Measurements from ENCODE around the gene DOCK9.
A peak's percentile ranks its signal among the peaks of the same experiment; 100 is the strongest.
"Not testable (repeated sequence)": the region's sequence is repeated elsewhere in the genome, so short reads cannot be mapped to it uniquely, and the experiment has no call there.

The DOCK9 gene

GRCh38 chr13:98919566-98919965 is 58.3 kb downstream of the DOCK9 start:
- DNase-seq (ENCODE audit: insufficient read length, low spot score) = no peak
- FAIRE-seq = no peak

GRCh38 chr13:98918771-98919170 is 59.1 kb downstream of the DOCK9 start:
- no peak for FAIRE-seq
- DNase-seq (ENCODE audit: insufficient read length, low spot score) = no peak

GRCh38 chr13:98917116-98917515 is 60.7 kb downstream of the DOCK9 start:
- DNase-seq (ENCODE audit: insufficient read length, low spot score) = no peak
- FAIRE-seq = no peak

GRCh38 chr13:98916403-98916802 is 61.5 kb downstream of the DOCK9 start:
- DNase-seq (ENCODE audit: insufficient read length, low spot score) (no peak), FAIRE-seq (no peak)

GRCh38 chr13:98915981-98916380 is 61.9 kb downstream of the DOCK9 start:
- FAIRE-seq = no peak
- DNase-seq (ENCODE audit: insufficient read length, low spot score) = no peak

GRCh38 chr13:98915563-98915962 is 62.3 kb downstream of the DOCK9 start:
- DNase-seq (ENCODE audit: insufficient read length, low spot score) (no peak), FAIRE-seq (no peak)

GRCh38 chr13:98913741-98914140 is 64.1 kb downstream of the DOCK9 start:
- FAIRE-seq = no peak
- DNase-seq (ENCODE audit: insufficient read length, low spot score) = no peak

- FAIRE-seq = no peak
- DNase-seq (ENCODE audit: insufficient read length, low spot score) = no peak
These were observed 65.0 kb downstream of the DOCK9 start for GRCh38 chr13:98912846-98913245.

- FAIRE-seq (no peak), DNase-seq (ENCODE audit: insufficient read length, low spot score) (peak; percentile 13)
These were observed 67.3 kb downstream of the DOCK9 start for GRCh38 chr13:98910501-98910951.

- FAIRE-seq (no peak), DNase-seq (ENCODE audit: insufficient read length, low spot score) (no peak)
These were observed 68.8 kb downstream of the DOCK9 start for GRCh38 chr13:98909016-98909415.

GRCh38 chr13:98906746-98907502 is 70.9 kb downstream of the DOCK9 start:
- FAIRE-seq (no peak), DNase-seq (ENCODE audit: insufficient read length, low spot score) (no peak)

GRCh38 chr13:98905199-98905598 is 72.7 kb downstream of the DOCK9 start:
- FAIRE-seq = no peak
- no peak for DNase-seq (ENCODE audit: insufficient read length, low spot score)

- no peak for DNase-seq (ENCODE audit: insufficient read length, low spot score)
- no peak for FAIRE-seq
These were observed 77.4 kb downstream of the DOCK9 start for GRCh38 chr13:98900442-98900841.

GRCh38 chr13:98897706-98898105 is 80.2 kb downstream of the DOCK9 start:
- DNase-seq (ENCODE audit: insufficient read length, low spot score) (no peak), FAIRE-seq (no peak)

- FAIRE-seq (no peak), DNase-seq (ENCODE audit: insufficient read length, low spot score) (no peak)
These were observed 81.1 kb downstream of the DOCK9 start for GRCh38 chr13:98896868-98897144.

- DNase-seq (ENCODE audit: insufficient read length, low spot score) = no peak
- FAIRE-seq = no peak
These were observed 81.6 kb downstream of the DOCK9 start for GRCh38 chr13:98896083-98896867.

GRCh38 chr13:98894814-98895213 is 83.0 kb downstream of the DOCK9 start:
- FAIRE-seq; DNase-seq (ENCODE audit: insufficient read length, low spot score): not testable (repeated sequence)

GRCh38 chr13:98893371-98893770 is 84.5 kb downstream of the DOCK9 start:
- no peak for FAIRE-seq
- no peak for DNase-seq (ENCODE audit: insufficient read length, low spot score)

GRCh38 chr13:98892821-98893220 is 85.0 kb downstream of the DOCK9 start:
- DNase-seq (ENCODE audit: insufficient read length, low spot score) = no peak

GRCh38 chr13:98892077-98892476 is 85.8 kb downstream of the DOCK9 start:
- DNase-seq (ENCODE audit: insufficient read length, low spot score) = no peak
- no peak for FAIRE-seq

More at GRCh38 chr13:98892821-98893220, 85.0 kb downstream of the DOCK9 start:
- no peak for FAIRE-seq

- FAIRE-seq (no peak), DNase-seq (ENCODE audit: insufficient read length, low spot score) (no peak)
These were observed 86.9 kb downstream of the DOCK9 start for GRCh38 chr13:98890925-98891324.

- no peak for DNase-seq (ENCODE audit: insufficient read length, low spot score)
These were observed 87.7 kb downstream of the DOCK9 start for GRCh38 chr13:98890186-98890585.

More at GRCh38 chr13:98890186-98890585, 87.7 kb downstream of the DOCK9 start:
- no peak for FAIRE-seq

All from HTR-8/SVneo (cell line).